Activated naive CD8-positive, alpha-beta T cell treated with anti-CD3 and anti-CD28 coated beads, Interleukin-2, amount 10 ng/mL, durations not matched to agents 7 days and 5 days (primary cell): ENCODE results near the gene PRKCSH. TPM values are rescaled to one million over a fixed set of nuclear protein-coding genes. Genes with fewer than 3 reads are reported as not detected.
A peak's percentile ranks its signal among the peaks of the same experiment; 100 is the strongest.
"Not testable (repeated sequence)": the region's sequence is repeated elsewhere in the genome, so short reads cannot be mapped to it uniquely, and the experiment has no call there.

Experiments used
- ATAC-seq: fragments of 150-1000 bp; cut with Tn5 transposase; one replicate; pipeline ENCODE4 v1.10.0; 2021; ENCODE audit warnings: low read depth, moderate library complexity
- POLR2A ChIA-PET: fragments of 350-600 bp; sonication (Branson Sonifier 250); formaldehyde crosslinking; loops from one replicate; lab custom pipeline; 2021; ENCODE audit warnings: antibody characterized with exemption; lab: Charles Lee
- DNase-seq: peaks from one replicate; pipeline ENCODE4 v3.0.0; 2021
- H3K27ac Mint-ChIP-seq: one replicate; pipeline ENCODE4 v1.8.0; 2022; ENCODE audit warnings: mild to moderate bottlenecking, mixed read lengths
- H3K27me3 Mint-ChIP-seq: one replicate; pipeline ENCODE4 v1.8.0; 2022; ENCODE audit warnings: mild to moderate bottlenecking, moderate library complexity, mixed read lengths
- H3K36me3 Mint-ChIP-seq: one replicate; pipeline ENCODE4 v1.8.0; 2021; ENCODE audit warnings: mild to moderate bottlenecking, mixed read lengths
- H3K4me1 Mint-ChIP-seq: one replicate; pipeline ENCODE4 v1.8.0; 2021; ENCODE audit warnings: mixed read lengths
- H3K4me3 Mint-ChIP-seq: one replicate; pipeline ENCODE4 v1.8.0; 2022; ENCODE audit warnings: mild to moderate bottlenecking, moderate library complexity, mixed read lengths
- H3K9me3 Mint-ChIP-seq: one replicate; pipeline ENCODE4 v1.8.0; 2021; ENCODE audit warnings: mixed read lengths
- total RNA-seq, 2 experiments: library from RNA; stranded (reverse); gene quantifications; one replicate each; pipeline ENCODE4 v1.2.3, GENCODE V29; 2021

The PRKCSH gene
- total RNA-seq, 2 experiments from 2014 or later = 297 to 310 TPM

DNA sequence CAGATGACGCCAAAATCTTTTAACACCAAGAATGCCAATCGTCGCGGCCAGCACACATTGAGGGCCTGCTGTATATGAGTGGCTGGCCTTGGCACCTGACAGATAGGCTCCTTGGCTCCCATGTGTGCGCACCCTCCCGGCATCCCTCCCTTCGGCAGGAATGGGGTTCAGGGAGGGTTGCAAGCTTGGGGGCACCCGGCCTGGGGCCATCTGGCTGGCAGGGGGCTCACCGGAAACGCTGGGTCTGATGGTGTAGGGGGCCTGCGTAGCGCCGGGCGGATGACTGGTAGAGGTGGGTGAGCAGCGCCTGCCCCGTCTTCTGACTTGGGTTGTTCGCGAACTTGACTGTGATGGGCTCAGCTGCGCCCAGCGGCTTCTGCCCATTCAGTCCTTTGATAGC lies 22.4 kb downstream of the PRKCSH start:
- Mint-ChIP-seq H3K4me1 (no peaks in the 10 kb centered on the region), H3K4me3 (no peak overlapping the region), H3K36me3 (no peaks in the 10 kb centered on the region), H3K27me3 (peaks cover 17% of the 10 kb centered on the region), H3K27ac (no peak overlapping the region), H3K9me3 (no peaks in the 10 kb centered on the region)
- POLR2A ChIA-PET = no interaction called here
- no peak for DNase-seq
- no peak for ATAC-seq

DNA sequence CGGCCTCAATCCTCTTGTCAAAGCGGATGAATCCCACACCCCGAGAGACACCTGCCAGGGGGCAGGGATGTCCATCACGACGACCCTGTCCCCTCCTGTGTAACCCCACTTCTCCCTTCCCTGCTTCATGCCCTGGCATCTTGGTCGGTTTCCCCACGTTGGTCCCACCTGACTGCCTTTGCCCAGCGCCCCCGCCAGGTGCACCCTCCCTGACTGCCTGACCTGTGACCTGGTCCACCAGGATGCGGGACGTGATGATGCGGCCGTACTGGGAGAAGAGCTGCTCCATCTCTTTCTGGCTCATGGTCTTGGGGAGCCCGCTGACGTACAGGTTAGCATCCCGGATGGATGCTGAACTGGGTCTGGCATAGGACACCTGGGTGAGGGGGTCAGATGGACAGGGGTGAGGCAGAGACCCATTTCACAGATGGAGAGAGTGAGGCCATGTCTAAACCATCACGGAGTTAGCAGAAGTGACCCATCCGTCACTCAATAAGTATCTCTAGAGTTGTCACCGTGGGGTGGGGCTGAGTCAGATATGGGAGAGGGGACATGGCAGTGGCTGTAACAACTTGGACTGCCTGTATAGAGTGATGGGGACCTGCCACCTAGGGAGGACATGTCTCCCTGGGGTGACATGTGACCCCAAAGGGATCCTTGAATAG lies 22.9 kb downstream of the PRKCSH start:
- no peak overlapping the region for H3K4me3 Mint-ChIP-seq
- no peaks in the 10 kb centered on the region for H3K4me1 Mint-ChIP-seq
- peaks cover 17% of the 10 kb centered on the region for H3K27me3 Mint-ChIP-seq
- no peak for DNase-seq
- POLR2A ChIA-PET = no interaction called here
- H3K36me3 Mint-ChIP-seq = no peaks in the 10 kb centered on the region
- H3K27ac Mint-ChIP-seq = no peak overlapping the region
- H3K9me3 Mint-ChIP-seq = no peaks in the 10 kb centered on the region
- no peak for ATAC-seq

DNA sequence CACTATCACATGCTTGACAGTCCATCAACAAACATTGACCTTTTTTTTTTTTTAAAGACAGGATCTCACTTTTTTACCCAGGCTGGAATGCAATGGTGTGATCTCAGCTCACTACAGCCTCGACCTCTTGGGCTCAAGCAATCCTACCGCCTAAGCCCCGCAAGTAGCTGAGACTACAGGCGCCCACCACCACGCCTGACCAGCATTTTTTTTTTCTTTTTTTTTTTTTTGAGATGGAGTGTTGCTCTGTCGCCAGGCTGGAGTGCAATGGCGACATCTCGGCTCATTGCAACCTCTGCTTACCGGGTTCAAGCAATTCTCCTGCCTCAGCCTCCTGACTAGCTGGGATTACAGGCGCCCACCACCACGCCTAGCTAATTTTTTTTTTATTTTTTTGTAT lies 23.5 kb downstream of the PRKCSH start:
- H3K4me1 Mint-ChIP-seq, H3K27ac Mint-ChIP-seq, ATAC-seq, POLR2A ChIA-PET, DNase-seq, H3K9me3 Mint-ChIP-seq, H3K4me3 Mint-ChIP-seq, H3K36me3 Mint-ChIP-seq: not testable (repeated sequence)
- H3K27me3 Mint-ChIP-seq = peaks cover 17% of the 10 kb centered on the region

DNA sequence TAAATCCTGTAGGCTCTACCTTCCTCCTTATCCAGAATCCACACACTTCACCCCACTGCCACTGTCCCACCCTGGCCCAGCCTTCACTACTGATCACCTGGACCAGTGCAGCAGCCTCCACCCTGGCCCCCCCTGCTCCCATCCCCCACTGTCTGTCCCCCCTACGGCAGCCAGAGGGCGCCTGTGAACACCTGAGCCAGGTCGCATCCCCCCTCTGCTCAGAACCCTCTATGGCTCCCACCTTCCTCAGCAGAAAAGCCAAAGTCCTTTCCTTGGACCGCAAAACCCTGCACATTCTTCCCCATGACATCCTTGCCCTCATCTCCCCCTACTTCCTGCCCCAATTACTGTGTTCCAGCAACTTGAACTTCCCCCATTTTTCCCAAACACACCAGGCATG lies 24.8 kb downstream of the PRKCSH start:
- POLR2A ChIA-PET = no interaction called here
- ATAC-seq = no peak
- no peak overlapping the region for H3K4me3 Mint-ChIP-seq
- H3K9me3 Mint-ChIP-seq = no peaks in the 10 kb centered on the region
- no peak overlapping the region for H3K27ac Mint-ChIP-seq
- no peaks in the 10 kb centered on the region for H3K4me1 Mint-ChIP-seq
- DNase-seq = no peak
- H3K27me3 Mint-ChIP-seq = peaks cover 17% of the 10 kb centered on the region
- no peaks in the 10 kb centered on the region for H3K36me3 Mint-ChIP-seq

DNA sequence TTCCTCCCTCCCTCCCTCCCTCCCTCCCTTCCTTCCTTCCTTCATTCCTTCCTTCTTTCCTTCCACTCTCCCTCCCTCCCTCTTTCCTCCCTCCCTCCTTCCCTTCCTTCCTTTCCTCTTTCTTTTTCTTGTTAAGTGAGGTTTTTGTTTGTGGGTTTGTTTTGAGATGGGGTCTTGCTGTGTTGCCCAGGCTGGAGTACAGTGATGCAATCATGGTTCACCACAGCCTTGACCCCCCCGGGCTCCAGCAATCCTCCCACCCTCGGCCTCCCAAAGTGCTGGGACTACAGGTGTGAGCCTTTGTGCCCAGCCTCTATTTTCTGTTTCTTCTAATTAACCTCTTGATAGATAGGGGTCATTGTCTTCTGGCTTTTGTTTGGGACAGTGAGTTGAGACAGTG lies 26.0 kb downstream of the PRKCSH start:
- Mint-ChIP-seq H3K27me3 (peaks cover 8% of the 10 kb centered on the region), H3K4me3 (no peak overlapping the region), H3K9me3 (no peaks in the 10 kb centered on the region), H3K4me1 (no peaks in the 10 kb centered on the region), H3K27ac (no peak overlapping the region), H3K36me3 (no peaks in the 10 kb centered on the region)
- DNase-seq = no peak
- POLR2A ChIA-PET = interaction anchor here (0.7 kb wide), 1 partner anchor 242 kb away, joined by 4 read pairs; no protein-coding TSS in a partner anchor
- ATAC-seq = no peak

DNA sequence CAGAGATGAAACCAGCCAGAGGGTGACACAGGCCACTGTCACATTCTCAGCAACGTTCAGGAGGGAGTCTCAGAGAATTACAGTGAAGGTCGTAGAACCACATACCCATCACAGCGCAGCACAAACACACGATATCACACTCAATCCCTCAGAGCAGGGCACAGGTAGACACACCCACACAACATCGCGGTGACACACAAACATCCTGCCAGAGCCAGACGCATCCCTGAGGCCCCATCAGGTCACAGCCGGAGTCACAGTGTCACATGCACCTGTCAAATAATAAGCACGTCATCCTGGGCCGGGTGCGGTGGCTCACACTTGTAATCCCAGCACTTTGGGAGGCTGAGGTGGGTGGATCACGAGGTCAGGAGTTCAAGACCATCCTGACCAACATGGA lies 28.0 kb downstream of the PRKCSH start:
- Mint-ChIP-seq H3K4me1 (no peaks in the 10 kb centered on the region), H3K27ac (no peak overlapping the region), H3K36me3 (no peaks in the 10 kb centered on the region), H3K4me3 (no peak overlapping the region), H3K27me3 (peaks cover 5% of the 10 kb centered on the region), H3K9me3 (no peaks in the 10 kb centered on the region)
- ATAC-seq = no peak
- POLR2A ChIA-PET = no interaction called here
- DNase-seq = no peak

DNA sequence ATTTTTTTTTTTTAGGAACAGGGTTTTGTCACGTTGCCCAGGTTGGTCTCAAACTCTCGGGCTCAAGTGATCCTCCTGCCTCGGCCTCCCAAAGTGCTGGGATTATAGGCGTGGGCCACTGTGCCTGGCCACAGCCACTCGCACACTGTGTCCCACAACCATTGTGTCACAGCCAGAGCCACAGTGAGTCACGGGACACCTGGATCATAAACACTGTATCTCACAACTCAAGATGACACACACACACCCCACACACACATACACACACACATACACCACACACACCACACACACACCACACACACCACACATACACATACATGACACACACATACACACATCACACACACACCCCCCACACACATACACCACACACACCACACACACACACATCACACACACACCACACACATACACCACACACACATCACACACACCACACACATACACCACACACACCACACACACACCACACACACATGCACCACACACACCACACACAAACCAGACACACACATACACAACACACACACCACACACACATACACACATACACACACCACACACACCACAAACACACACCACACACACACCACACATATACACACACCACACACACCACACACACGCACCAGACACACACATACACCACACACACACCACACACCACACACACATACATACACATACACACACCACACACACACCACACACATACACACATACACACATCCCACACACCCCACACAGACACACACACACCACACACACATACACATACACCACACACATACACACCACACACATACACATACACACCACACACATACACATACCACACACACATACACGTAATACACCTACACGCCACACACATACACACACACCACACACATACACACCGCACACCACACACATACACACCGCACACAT lies 29.2 kb downstream of the PRKCSH start:
- POLR2A ChIA-PET = no interaction called here
- ATAC-seq = no peak
- H3K9me3 Mint-ChIP-seq = no peaks in the 10 kb centered on the region
- no peak overlapping the region for H3K4me3 Mint-ChIP-seq
- peaks cover 4% of the 10 kb centered on the region for H3K27me3 Mint-ChIP-seq
- no peak for DNase-seq
- no peaks in the 10 kb centered on the region for H3K36me3 Mint-ChIP-seq
- H3K4me1 Mint-ChIP-seq = no peaks in the 10 kb centered on the region
- no peak overlapping the region for H3K27ac Mint-ChIP-seq

DNA sequence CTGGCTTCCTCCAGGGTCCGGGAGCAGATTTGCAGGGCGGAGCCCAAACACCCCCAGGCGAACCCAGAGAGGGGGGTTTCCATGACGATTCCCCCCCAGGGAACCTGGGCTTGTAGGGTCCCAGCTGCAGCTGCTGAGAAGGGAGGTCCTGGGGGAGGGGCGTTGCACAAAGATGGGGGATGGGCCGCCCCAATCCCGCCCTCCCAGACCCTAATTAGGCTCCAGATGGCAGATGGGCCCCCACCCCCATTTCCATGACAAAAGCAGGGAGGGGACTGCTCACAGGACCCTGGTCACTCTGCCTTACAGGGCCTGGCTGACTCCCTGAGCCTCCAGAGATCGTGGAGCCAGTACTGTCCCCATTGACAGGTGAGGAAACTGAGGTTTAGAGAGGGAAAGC lies 30.2 kb downstream of the PRKCSH start:
- POLR2A ChIA-PET = no interaction called here
- DNase-seq (no peak), ATAC-seq (no peak)
- Mint-ChIP-seq H3K4me1 (no peaks in the 10 kb centered on the region), H3K36me3 (no peaks in the 10 kb centered on the region), H3K27ac (no peak overlapping the region), H3K9me3 (no peaks in the 10 kb centered on the region), H3K27me3 (no peaks in the 10 kb centered on the region), H3K4me3 (no peak overlapping the region)

DNA sequence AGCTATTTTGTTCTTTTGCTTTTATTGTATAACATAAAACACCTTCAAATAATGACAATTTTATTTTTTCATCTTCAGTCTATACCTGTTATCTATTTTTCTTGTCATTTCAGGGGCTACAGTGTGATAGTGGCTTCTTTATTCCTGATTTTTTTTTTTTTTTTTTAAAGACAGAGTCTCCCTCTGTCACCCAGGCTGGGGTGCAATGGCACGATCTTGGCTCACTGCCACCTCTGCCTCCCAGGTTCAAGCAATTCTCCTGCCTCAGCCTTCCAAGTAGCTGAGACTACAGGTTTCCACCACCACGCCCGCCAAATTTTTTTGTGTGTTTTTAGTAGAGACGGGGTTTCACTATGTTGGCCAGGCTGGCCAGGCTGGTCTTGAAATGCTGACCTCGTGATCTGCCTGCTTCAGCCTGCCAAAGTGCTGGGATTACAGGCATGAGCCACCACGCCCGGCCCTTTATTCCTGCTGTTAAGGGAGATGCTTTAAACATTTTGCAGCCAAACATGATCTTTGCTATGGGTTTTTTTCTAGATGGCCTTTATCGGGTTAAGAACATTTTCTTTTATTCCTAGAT lies 32.9 kb downstream of the PRKCSH start:
- H3K27ac Mint-ChIP-seq, H3K9me3 Mint-ChIP-seq, H3K4me3 Mint-ChIP-seq, H3K27me3 Mint-ChIP-seq, H3K36me3 Mint-ChIP-seq, ATAC-seq, H3K4me1 Mint-ChIP-seq, DNase-seq: not testable (repeated sequence)
- POLR2A ChIA-PET = interaction anchor here (0.7 kb wide), 1 partner anchor 132 kb away, joined by 3 read pairs; no protein-coding TSS in a partner anchor

DNA sequence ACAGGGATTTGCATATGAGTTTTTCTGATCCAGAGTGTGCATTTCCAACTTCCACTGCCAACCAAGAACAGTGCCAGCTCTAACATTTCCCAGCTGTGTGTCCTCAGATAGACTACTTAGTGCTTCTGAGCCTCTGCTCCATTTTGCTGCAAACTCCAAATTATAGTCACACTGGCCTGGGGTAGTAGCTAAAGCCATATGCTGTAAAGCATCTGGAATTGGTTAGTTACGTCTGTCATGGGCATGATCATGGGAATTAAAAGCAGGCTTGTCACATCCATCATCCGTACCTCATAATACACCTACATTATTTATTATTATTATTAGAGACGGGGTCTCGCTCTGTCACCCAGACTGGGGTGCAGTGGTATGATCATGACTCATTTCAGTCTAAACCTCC lies 38.3 kb downstream of the PRKCSH start:
- Mint-ChIP-seq H3K4me3 (no peak overlapping the region), H3K36me3 (no peaks in the 10 kb centered on the region), H3K27ac (no peak overlapping the region), H3K27me3 (peaks cover 31% of the 10 kb centered on the region), H3K4me1 (no peaks in the 10 kb centered on the region), H3K9me3 (no peaks in the 10 kb centered on the region)
- ATAC-seq (no peak), DNase-seq (no peak)
- POLR2A ChIA-PET = interaction anchor here (0.6 to 1.6 kb wide), 2 partner anchors 9 to 21 kb away, joined by 3 read pairs; no protein-coding TSS in a partner anchor

DNA sequence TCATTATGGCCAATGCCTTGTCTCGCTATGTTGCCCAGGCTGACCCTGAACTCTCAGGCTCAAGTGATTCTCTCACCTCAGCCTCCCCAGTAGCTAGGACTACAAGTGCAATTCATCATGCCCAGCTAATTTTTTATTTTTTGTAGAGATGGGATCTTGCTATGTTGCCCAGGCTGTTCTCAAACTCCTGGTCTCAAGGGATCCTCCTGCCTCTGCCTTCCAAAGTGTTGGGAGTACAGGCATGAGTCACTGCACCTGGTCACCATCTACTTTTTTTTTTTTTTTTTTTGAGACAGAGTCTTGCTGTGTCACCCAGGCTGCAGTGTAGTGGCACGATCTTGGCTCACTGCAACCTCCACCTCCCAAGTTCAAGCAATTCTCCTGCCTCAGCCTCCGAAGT lies 39.9 kb downstream of the PRKCSH start:
- H3K9me3 Mint-ChIP-seq, DNase-seq, H3K4me1 Mint-ChIP-seq, H3K27ac Mint-ChIP-seq, POLR2A ChIA-PET, H3K36me3 Mint-ChIP-seq, ATAC-seq, H3K4me3 Mint-ChIP-seq: not testable (repeated sequence)
- H3K27me3 Mint-ChIP-seq = peaks cover 37% of the 10 kb centered on the region

DNA sequence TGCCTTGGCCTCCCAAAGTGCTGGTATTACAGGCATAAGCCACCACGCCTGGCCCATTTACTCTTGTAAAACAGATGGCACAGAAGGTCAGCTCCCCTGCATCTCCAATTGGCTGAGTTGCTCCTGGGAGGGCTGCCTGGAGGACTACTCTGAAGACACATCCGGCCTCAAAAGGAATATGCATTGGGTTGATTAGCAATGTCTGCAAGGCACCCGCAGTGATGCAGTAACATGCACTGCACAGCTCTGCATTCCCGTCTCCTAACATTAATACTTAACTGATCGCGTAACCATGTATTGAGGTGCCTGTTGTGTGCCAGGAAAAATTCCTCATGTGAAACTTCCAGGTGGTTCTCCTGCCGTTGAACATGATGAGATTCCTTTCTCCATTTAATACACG lies 40.4 kb downstream of the PRKCSH start:
- Mint-ChIP-seq H3K27me3 (peaks cover 37% of the 10 kb centered on the region), H3K36me3 (no peaks in the 10 kb centered on the region), H3K4me3 (no peak overlapping the region), H3K9me3 (no peaks in the 10 kb centered on the region), H3K4me1 (peaks cover 2% of the 10 kb centered on the region), H3K27ac (no peak overlapping the region)
- POLR2A ChIA-PET = no interaction called here
- no peak for ATAC-seq
- no peak for DNase-seq

DNA sequence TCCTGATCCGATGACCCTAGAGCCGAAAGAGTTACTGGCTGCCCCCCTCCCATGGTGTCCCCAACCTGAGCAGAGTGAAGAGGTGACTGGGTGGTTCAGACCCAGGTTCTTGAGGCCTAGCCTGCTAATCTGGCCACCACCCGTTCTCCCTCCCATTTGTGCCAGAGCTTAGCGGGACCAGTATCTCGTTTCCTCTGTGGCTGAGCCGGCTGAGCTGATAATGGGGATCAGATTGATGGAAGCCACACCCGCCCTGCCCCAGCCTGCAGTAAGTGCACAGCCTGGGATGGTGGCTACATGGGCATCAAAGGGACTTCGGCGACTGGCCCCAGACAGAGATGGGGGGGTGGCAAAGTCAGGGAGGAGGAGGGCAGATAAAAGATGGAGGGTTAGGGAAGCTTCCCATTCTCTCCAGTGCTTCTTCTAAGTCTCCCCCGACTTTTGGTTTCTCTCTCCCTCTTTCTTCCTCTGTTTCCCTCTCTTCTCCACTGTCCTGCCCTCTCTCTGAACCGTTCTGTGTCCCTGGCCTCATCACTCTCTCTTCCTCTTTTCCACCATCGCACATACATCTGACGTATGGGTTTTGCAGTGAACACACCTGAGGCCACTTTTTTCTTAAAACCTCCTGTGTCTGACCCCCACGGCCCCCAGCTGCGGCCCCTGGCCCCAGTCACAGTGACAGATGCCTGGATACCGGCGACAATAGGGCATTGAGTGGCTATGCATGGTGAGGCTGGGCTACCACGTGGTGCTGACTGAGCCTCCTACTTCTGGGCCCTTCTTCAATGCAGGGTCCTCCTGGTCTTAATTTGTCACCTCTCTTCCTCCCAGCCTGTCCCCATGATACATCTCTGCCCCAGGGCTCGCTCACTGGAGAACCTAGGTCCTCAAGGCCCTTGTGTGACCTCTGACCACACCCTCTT lies 43.0 kb downstream of the PRKCSH start:
- H3K27ac Mint-ChIP-seq = peak overlapping the region; percentile 24

More for the DNA sequence above, 43.0 kb downstream of the PRKCSH start:
- ATAC-seq = no peak
- Mint-ChIP-seq H3K36me3 (no peaks in the 10 kb centered on the region), H3K9me3 (no peaks in the 10 kb centered on the region), H3K27me3 (peaks cover 39% of the 10 kb centered on the region), H3K4me1 (peaks cover 12% of the 10 kb centered on the region), H3K4me3 (no peak overlapping the region)
- POLR2A ChIA-PET = no interaction called here
- DNase-seq = no peak
